Choroid plexus epithelial cell (primary cell): ENCODE data around the gene PMF1.

Experiments used
- DNase-seq: peaks from one replicate; pipeline ENCODE4 v3.0.0-alpha.2; 2010; ENCODE audit warnings: low read depth
- H3K4me3 ChIP-seq: 2 replicates; pipeline ENCODE4 v1.5.1; 2011; ENCODE audit warnings: low read depth, mild to moderate bottlenecking, control low read depth, low read length, moderate library complexity
- TF ChIP-seq, protein P1 (sequence below): conservative IDR thresholded peaks from 2 replicates; pipeline ENCODE4 v1.5.1; 2011; ENCODE audit warnings: low read depth, mild to moderate bottlenecking, control low read depth, inconsistent platforms, low read length, moderate library complexity

The PMF1 gene

DNA sequence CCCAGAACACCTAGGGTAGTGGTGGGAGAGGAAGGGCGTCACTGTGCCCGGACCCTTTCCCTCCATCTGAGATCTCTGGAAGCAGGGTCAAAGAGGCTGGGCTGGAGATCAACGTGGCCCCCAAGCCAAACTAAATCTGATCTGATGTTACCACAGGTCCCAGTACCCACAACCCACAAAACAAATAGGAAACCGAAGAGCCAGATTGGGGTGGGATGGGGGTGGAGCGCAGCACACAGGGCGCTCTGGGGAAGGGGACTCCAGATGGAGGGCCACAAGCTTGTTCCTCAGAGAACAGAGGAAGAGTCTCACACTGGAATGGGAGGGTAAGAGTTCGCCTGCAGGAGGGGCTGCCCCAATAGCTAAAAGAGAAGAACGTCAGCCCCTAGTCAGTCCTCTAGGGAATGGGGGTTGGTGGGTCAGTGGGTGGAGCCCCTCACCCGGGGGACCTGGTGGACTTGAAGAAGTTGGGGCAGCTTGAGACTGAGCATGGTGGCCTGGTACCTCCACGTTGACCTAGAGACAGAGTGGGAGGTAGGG is 33.5 kb downstream of the PMF1 start:
- H3K4me3 ChIP-seq: no peak overlapping the region
- TF ChIP-seq, protein P1, sequence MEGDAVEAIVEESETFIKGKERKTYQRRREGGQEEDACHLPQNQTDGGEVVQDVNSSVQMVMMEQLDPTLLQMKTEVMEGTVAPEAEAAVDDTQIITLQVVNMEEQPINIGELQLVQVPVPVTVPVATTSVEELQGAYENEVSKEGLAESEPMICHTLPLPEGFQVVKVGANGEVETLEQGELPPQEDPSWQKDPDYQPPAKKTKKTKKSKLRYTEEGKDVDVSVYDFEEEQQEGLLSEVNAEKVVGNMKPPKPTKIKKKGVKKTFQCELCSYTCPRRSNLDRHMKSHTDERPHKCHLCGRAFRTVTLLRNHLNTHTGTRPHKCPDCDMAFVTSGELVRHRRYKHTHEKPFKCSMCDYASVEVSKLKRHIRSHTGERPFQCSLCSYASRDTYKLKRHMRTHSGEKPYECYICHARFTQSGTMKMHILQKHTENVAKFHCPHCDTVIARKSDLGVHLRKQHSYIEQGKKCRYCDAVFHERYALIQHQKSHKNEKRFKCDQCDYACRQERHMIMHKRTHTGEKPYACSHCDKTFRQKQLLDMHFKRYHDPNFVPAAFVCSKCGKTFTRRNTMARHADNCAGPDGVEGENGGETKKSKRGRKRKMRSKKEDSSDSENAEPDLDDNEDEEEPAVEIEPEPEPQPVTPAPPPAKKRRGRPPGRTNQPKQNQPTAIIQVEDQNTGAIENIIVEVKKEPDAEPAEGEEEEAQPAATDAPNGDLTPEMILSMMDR: no peak
- no peak for DNase-seq

- DNase-seq: no peak
- TF ChIP-seq, protein P1: no peak
- no peak overlapping the region for H3K4me3 ChIP-seq
These were observed 34.1 kb downstream of the PMF1 start for GRCh38 chr1:156246781-156247459.

DNA sequence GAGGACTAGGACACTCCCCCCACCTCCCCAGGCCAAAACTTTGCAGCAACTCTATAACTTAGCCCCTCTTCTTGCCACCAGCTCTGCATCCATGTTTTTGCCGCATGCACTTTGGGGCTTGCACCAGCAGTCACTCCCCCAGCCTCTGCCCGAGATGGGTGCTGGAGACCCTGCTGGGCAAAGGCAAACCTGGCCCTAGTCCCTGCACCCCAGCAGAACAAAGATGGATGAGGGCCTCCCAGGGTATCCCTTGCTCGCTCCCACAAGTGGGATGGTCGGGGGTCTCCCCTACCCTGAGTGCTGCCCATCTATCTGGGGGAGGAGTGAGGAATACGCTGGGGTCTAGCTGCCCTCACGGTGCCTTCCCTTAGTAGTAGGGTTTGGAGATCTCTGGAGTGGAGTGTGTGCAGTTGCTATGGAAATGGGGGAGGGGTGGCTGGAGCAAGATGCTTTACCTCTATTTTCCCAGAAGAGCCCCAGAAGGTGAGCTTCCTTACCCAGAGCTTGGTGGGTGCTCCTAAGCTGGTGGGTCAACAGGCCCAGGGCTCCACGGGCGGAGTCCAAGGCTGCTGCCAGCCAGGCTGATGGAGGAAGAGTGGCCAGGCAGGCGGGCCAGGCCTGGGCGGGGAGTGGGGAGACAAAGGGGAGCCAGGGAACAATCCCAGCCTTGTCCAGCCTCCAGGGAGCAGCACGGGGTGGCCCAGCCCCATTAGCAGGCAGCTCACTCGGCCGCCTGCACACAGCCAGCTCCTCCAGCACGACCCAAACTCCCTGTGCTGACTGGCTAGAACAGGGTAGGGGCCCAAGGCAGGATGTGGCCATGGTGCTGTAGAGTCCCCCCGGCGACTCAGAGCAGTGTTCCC is 34.9 kb downstream of the PMF1 start, which contains the start of gene PAQR6:
Gene PAQR6, minus strand, starts transcription at position 597 of the 863 bp plus-strand sequence. CDS start 1,325 bp downstream, outside the sequence.
- no peak within 1 kb of the TSS for H3K4me3 ChIP-seq
- TF ChIP-seq, protein P1: no peak
- no peak for DNase-seq

DNA sequence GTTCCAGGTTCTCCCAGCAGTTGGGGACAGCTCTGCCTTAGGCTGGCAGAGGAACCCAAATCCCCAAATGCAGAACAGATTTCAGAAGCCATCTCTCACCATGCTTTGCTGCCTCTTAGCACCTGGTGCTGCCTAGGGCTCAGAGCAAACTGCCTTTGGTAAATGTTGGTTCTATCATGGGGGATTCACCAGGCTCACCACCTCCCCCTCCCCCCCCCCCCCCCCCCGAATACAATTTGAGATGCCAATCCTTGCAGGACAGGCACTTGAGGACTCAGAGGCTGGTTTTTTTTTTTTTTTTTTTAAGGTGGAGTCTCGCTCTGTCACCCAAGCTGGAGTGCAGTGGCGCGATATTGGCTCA is 35.5 kb downstream of the PMF1 start:
- H3K4me3 ChIP-seq: no peak overlapping the region
- TF ChIP-seq, protein P1: no peak
- no peak for DNase-seq

DNA sequence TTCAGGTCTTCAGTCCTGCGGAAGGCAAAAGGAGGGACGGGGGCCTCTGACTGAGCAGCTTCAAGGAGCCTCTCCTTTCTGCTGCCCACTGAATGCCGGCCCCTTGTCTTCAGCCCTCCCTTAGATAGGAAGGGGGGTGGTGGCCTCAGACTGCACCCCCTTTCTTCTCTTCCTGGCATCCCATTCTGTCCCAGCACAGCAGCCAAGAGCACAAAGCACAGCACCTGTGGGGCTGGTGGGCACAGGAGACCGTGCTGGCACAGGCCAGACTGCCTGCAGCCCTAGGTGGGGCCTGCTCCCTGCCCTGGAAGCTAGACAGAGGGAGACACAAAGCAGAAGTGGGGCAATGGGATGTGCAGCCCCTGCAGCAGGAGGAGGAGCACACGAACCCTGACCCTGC is 36.8 kb downstream of the PMF1 start:
- no peak for DNase-seq
- TF ChIP-seq, protein P1: no peak

GRCh38 chr1:156251527-156251926 is 38.7 kb downstream of the PMF1 start:
- DNase-seq: no peak
- TF ChIP-seq, protein P1: no peak
- no peak overlapping the region for H3K4me3 ChIP-seq

More for the DNA sequence above, 36.8 kb downstream of the PMF1 start:
- H3K4me3 ChIP-seq: no peak overlapping the region
